ENCODE data around the gene FAM156A.
"Not testable (repeated sequence)": the region's sequence is repeated elsewhere in the genome, so short reads cannot be mapped to it uniquely, and the experiment has no call there.

DNA sequence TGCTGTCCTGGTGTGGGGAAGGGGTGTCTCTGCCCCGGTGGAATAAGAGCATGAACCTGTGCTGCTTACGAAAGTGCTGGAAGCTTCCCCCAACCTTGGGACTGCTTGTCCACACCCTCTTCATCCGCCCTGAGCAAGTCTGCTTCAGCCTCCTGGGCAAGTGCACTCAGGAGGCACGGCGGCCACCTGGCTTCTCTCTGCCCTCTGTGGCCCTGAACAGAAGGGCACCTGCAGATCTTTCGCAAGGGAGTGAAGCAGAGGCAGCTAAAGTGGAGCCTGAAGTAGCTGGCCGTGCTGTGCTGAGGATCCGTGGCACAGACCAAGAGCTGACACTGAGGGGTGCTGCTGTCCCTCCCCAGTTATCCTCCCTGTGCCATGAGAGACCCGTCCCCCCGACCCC, 9.6 kb upstream of the FAM156A start:
- TF ChIP-seq POLR2AphosphoS5, POLR2A (IDR thresholded peaks at IDR 0.05): not testable (repeated sequence)
- TF ChIP-seq, protein P1, sequence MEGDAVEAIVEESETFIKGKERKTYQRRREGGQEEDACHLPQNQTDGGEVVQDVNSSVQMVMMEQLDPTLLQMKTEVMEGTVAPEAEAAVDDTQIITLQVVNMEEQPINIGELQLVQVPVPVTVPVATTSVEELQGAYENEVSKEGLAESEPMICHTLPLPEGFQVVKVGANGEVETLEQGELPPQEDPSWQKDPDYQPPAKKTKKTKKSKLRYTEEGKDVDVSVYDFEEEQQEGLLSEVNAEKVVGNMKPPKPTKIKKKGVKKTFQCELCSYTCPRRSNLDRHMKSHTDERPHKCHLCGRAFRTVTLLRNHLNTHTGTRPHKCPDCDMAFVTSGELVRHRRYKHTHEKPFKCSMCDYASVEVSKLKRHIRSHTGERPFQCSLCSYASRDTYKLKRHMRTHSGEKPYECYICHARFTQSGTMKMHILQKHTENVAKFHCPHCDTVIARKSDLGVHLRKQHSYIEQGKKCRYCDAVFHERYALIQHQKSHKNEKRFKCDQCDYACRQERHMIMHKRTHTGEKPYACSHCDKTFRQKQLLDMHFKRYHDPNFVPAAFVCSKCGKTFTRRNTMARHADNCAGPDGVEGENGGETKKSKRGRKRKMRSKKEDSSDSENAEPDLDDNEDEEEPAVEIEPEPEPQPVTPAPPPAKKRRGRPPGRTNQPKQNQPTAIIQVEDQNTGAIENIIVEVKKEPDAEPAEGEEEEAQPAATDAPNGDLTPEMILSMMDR (IDR thresholded peaks at IDR 0.05), result not testable (repeated sequence)
